Measurements from ENCODE around the gene CADM2. TPM values are rescaled to one million over a fixed set of nuclear protein-coding genes. Genes with fewer than 3 reads are reported as not detected.

CADM2 gene
- total and polyA plus RNA-seq, 2 donors (not counting 3 experiments of a cell fraction or from before 2014, with no cell fraction given), result not detected

DNA sequence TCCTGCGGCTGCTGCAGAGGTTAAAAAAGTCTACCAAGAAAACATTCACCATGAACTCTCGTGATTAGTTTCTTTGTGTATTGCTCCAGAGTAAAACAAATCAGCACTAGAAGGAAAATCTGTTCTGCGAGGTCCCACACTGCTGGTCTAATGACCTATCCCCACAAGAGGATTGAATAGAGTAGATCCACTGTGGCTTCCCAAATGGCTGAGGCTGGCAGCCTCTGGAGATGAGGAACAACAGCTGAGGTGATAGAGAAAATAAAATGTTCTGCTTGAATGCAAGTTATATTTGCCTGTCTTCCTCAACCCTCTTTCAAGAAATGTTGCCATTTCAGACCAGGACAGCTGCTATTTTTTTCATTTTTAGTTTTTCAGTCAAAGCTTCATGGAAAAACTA, 883.3 kb downstream of the CADM2 start:
- no peaks in the 10 kb centered on the region for H3K4me1 ChIP-seq (ENCODE audit: control insufficient read depth, extremely low read depth, insufficient read depth, low read length)
- H3K4me3 ChIP-seq (replicated peaks in 1 of 3; ENCODE audit: insufficient read depth in 1 of 3, low read depth in 1 of 3, low read length in 3 of 3), result no peak overlapping the region
- TF ChIP-seq MYC (IDR thresholded peaks at IDR 0.05; ENCODE audit: low read depth, low read length) (no peak), FOS (IDR thresholded peaks at IDR 0.05; ENCODE audit: borderline replicate concordance, insufficient read depth, low read length) (no peak), EZH2 (IDR thresholded peaks at IDR 0.05; ENCODE audit: borderline replicate concordance, low read depth, low read length, severe bottlenecking) (no peak), GATA2 (IDR thresholded peaks at IDR 0.05; ENCODE audit: insufficient read depth, insufficient read length, low read depth, low read length) (no peak), JUN (IDR thresholded peaks at IDR 0.05; ENCODE audit: borderline replicate concordance, insufficient read depth, insufficient read length, low read depth) (no peak), POLR2AphosphoS5 (IDR thresholded peaks at IDR 0.05; ENCODE audit: insufficient read depth, low read depth, low read length) (no peak)
- TF ChIP-seq, protein P1, sequence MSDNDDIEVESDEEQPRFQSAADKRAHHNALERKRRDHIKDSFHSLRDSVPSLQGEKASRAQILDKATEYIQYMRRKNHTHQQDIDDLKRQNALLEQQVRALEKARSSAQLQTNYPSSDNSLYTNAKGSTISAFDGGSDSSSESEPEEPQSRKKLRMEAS (IDR thresholded peaks at IDR 0.05; ENCODE audit: insufficient read depth, insufficient read length), result no peak
- TF ChIP-seq, protein P2, sequence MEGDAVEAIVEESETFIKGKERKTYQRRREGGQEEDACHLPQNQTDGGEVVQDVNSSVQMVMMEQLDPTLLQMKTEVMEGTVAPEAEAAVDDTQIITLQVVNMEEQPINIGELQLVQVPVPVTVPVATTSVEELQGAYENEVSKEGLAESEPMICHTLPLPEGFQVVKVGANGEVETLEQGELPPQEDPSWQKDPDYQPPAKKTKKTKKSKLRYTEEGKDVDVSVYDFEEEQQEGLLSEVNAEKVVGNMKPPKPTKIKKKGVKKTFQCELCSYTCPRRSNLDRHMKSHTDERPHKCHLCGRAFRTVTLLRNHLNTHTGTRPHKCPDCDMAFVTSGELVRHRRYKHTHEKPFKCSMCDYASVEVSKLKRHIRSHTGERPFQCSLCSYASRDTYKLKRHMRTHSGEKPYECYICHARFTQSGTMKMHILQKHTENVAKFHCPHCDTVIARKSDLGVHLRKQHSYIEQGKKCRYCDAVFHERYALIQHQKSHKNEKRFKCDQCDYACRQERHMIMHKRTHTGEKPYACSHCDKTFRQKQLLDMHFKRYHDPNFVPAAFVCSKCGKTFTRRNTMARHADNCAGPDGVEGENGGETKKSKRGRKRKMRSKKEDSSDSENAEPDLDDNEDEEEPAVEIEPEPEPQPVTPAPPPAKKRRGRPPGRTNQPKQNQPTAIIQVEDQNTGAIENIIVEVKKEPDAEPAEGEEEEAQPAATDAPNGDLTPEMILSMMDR (IDR thresholded peaks at IDR 0.05; ENCODE audit: extremely low read depth in 1 of 2, insufficient read depth in 1 of 2, low read depth in 1 of 2, low read length in 2 of 2), result no peak
- no peaks in the 10 kb centered on the region for H3K9me1 ChIP-seq (replicated peaks; ENCODE audit: control insufficient read depth, extremely low read depth, insufficient read depth, low read length)
- H2AFZ ChIP-seq (ENCODE audit: low read depth, low read length), result no peak overlapping the region
- no peak overlapping the region for H3K4me2 ChIP-seq (ENCODE audit: insufficient read depth, low read length)
- ChIA-PET CTCF (no interaction called here), POLR2A (no interaction called here)
- H3K79me2 ChIP-seq (ENCODE audit: control insufficient read depth, insufficient read depth, low read length), result no peaks in the 10 kb centered on the region
- no peak overlapping the region for H3K27ac ChIP-seq (ENCODE audit: insufficient read depth, low read depth, low read length)
- no TSS peak for BruUV-seq (replicated peaks)
- FAIRE-seq (no peak), DNase-seq (ENCODE audit: low read depth, low spot score) (no peak)
- intact Hi-C loops (cut with micrococcal nuclease), result no loop called here
- no peaks in the 10 kb centered on the region for H4K20me1 ChIP-seq (replicated peaks; ENCODE audit: control insufficient read depth, extremely low read depth, insufficient read depth, low read length)
- no peaks in the 10 kb centered on the region for H3K36me3 ChIP-seq (ENCODE audit: control insufficient read depth in 2 of 2, extremely low read depth in 1 of 2, insufficient read depth in 2 of 2, low read length in 2 of 2)
- dilution Hi-C loops (cut with MboI; ENCODE audit: extremely low pct_ligation_motif_present, low sequenced_read_pairs), result no loop called here
- no peaks in the 10 kb centered on the region for H3K9me3 ChIP-seq (replicated peaks; ENCODE audit: control insufficient read depth, insufficient read depth, low read length)
- H3K27me3 ChIP-seq (ENCODE audit: control insufficient read depth in 2 of 2, insufficient read depth in 2 of 2, low read length in 2 of 2), result no peaks in the 10 kb centered on the region
- no peak overlapping the region for H3K9ac ChIP-seq (replicated peaks; ENCODE audit: extremely low read depth, insufficient read depth, low read length)
